Sigmoid colon (tissue), 7 donors: ENCODE measurements around the gene APOH. TPM values are rescaled to one million over a fixed set of nuclear protein-coding genes. Genes with fewer than 3 reads are reported as not detected.

Experiments
- DNase-seq: peaks from one replicate; pipeline ENCODE4 v3.0.0-alpha.2; 2019
- H3K27ac ChIP-seq, 4 donors: fragments of 200-600 bp; sonication (generic); one replicate each; pipeline ENCODE4 v1.5.1; 2016 to 2019; ENCODE audit warnings: mild to moderate bottlenecking in 1 of 4
- H3K27me3 ChIP-seq, 3 donors: fragments of 200-600 bp; sonication (generic); one replicate each; pipeline ENCODE4 v1.5.1; 2019; ENCODE audit warnings: mild to moderate bottlenecking in 1 of 3
- H3K36me3 ChIP-seq, 4 donors: fragments of 200-600 bp; sonication (generic); one replicate each; pipeline ENCODE4 v1.5.1; 2016 to 2019
- H3K4me1 ChIP-seq, 4 donors: fragments of 200-600 bp; sonication (generic); one replicate each; pipeline ENCODE4 v1.5.1; 2017 to 2019
- H3K4me3 ChIP-seq, 4 donors: fragments of 200-600 bp; sonication (generic); one replicate each; pipeline ENCODE4 v1.5.1; 2017 to 2019; ENCODE audit warnings: mild to moderate bottlenecking in 2 of 4, moderate library complexity in 1 of 4
- H3K9me3 ChIP-seq, 4 donors: fragments of 200-600 bp in 3 of 4; sonication (generic) in 3 of 4; one replicate each; pipeline versions ENCODE4 v1.5.1 to v1.6.1; 2013 to 2019
- EP300 ChIP-seq, 4 donors: sonication (generic); formaldehyde crosslinking; IDR thresholded peaks; one replicate each; pipeline ENCODE4 v1.6.1; 2017; ENCODE audit warnings: antibody characterized with exemption in 4 of 4
- POLR2A ChIP-seq, 2 donors: fragments of 450-650 bp; IDR thresholded peaks; one replicate each; pipeline ENCODE4 v1.6.1; 2016; ENCODE audit warnings: antibody characterized with exemption in 2 of 2, mild to moderate bottlenecking in 2 of 2, moderate library complexity in 2 of 2
- POLR2AphosphoS5 ChIP-seq, 4 donors: sonication (generic); formaldehyde crosslinking; IDR thresholded peaks; one replicate each; pipeline ENCODE4 v1.6.1; 2017; ENCODE audit warnings: antibody characterized with exemption in 4 of 4
- WGBS, 2 donors: extraction: QIAGEN DNeasy Blood & Tissue Kit; methylation state at CpG; one replicate each; pipeline ENCODE4 v1.1.7; 2013; 5-methylcytosine and 5-hydroxymethylcytosine counted together
- intact Hi-C: fragments of 100-400 bp; cut with DNase I; formaldehyde crosslinking; loops from one replicate; pipeline ENCODE4 v1.15.1; 2023
- polyA plus RNA-seq, 3 donors: library from polyadenylated mRNA; stranded (reverse); fragments of 200-250 nt; gene quantifications; one replicate each; pipeline ENCODE4 v1.2.3, GENCODE V29; 2013
- total RNA-seq, 4 donors: library from RNA; depleted of rRNA; stranded (reverse); fragments of >200 nt; gene quantifications; one replicate each; pipeline ENCODE4 v1.1.0, GENCODE V29; 2016
- TF ChIP-seq, protein P1 (sequence below), 4 experiments: fragments of 450-650 bp in 3 of 4; fragments of 200-600 bp in 1 of 4; IDR thresholded peaks; one replicate each; pipeline ENCODE4 v1.5.1; 2016 to 2019; ENCODE audit warnings: antibody characterized with exemption in 4 of 4, mild to moderate bottlenecking in 3 of 4, moderate library complexity in 2 of 4
- donor health status: healthy with polysubstance abuse.
- donor health status: Bipolar disorder and iron deficiency.
- donor health status: healthy.

The APOH gene
- total and polyA plus RNA-seq, 7 donors = 0.20 to 0.71 TPM; not detected in 5

GRCh38 chr17:66240630-66241029 is 11.4 kb upstream of the APOH start:
- no peaks in the 10 kb centered on the region for H3K9me3 ChIP-seq
- H3K27ac ChIP-seq = no peak overlapping the region
- H3K27me3 ChIP-seq = no peaks in the 10 kb centered on the region
- intact Hi-C loops = no loop called here
- no peak for DNase-seq
- no peaks in the 10 kb centered on the region for H3K36me3 ChIP-seq
- TF ChIP-seq, protein P1, sequence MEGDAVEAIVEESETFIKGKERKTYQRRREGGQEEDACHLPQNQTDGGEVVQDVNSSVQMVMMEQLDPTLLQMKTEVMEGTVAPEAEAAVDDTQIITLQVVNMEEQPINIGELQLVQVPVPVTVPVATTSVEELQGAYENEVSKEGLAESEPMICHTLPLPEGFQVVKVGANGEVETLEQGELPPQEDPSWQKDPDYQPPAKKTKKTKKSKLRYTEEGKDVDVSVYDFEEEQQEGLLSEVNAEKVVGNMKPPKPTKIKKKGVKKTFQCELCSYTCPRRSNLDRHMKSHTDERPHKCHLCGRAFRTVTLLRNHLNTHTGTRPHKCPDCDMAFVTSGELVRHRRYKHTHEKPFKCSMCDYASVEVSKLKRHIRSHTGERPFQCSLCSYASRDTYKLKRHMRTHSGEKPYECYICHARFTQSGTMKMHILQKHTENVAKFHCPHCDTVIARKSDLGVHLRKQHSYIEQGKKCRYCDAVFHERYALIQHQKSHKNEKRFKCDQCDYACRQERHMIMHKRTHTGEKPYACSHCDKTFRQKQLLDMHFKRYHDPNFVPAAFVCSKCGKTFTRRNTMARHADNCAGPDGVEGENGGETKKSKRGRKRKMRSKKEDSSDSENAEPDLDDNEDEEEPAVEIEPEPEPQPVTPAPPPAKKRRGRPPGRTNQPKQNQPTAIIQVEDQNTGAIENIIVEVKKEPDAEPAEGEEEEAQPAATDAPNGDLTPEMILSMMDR (IDR thresholded peaks at IDR 0.05) = no peak
- no peak for TF ChIP-seq POLR2A (IDR thresholded peaks at IDR 0.05)
- TF ChIP-seq EP300 (IDR thresholded peaks at IDR 0.05) = no peak
- no peak for TF ChIP-seq POLR2AphosphoS5 (IDR thresholded peaks at IDR 0.05)
- H3K4me3 ChIP-seq = no peak overlapping the region
- 34 to 57% methylated on average over 3 of the region's 3 CpGs for WGBS, 2 donors
- H3K4me1 ChIP-seq = no peaks in the 10 kb centered on the region

- WGBS, 2 donors = 90 to 98% methylated on average over 6 of the region's 6 CpGs
- H3K4me1 ChIP-seq = no peaks in the 10 kb centered on the region
- intact Hi-C loops = no loop called here
- H3K36me3 ChIP-seq = no peaks in the 10 kb centered on the region
- H3K4me3 ChIP-seq = no peak overlapping the region
- no peak for TF ChIP-seq POLR2AphosphoS5 (IDR thresholded peaks at IDR 0.05)
- no peak for TF ChIP-seq POLR2A (IDR thresholded peaks at IDR 0.05)
- no peak for TF ChIP-seq EP300 (IDR thresholded peaks at IDR 0.05)
- TF ChIP-seq, protein P1 (IDR thresholded peaks at IDR 0.05) = no peak
- no peak for DNase-seq
- no peaks in the 10 kb centered on the region for H3K27me3 ChIP-seq
- no peaks in the 10 kb centered on the region for H3K9me3 ChIP-seq
- H3K27ac ChIP-seq = no peak overlapping the region
Observed at GRCh38 chr17:66240013-66240412, 10.8 kb upstream of the APOH start.

DNA sequence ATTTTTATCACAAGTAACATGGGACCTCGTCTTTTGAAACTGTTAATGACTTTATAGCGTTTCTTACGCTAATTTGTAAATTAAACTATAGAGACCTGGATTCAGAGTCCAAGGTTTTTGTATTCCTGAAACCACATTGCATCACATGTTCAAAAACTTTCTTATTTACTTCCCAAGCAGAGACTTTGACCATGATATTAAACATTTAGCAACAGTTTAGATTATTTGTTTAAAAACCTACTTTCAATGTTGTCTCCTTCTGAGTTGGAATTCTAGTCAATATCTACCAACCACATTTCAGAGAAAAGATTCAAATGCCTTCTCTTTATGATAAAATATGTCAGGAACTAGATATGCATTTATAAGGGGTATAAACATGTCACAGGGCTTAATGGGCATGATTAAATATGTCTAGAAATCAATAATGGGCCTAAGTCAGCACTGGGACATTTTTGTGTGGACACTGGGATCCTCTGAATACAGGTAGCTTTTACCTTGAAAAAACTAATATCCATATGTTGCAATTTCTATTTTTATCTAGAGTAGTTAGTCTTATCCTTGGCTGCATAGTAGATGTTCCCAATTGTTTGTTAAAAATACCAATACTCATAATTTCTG is 6.3 kb upstream of the APOH start:
- no peak for DNase-seq
- H3K4me1 ChIP-seq = no peaks in the 10 kb centered on the region
- H3K4me3 ChIP-seq = no peak overlapping the region
- H3K36me3 ChIP-seq = no peaks in the 10 kb centered on the region
- intact Hi-C loops = no loop called here
- TF ChIP-seq EP300 (IDR thresholded peaks at IDR 0.05) (no peak), POLR2A (IDR thresholded peaks at IDR 0.05) (no peak), POLR2AphosphoS5 (IDR thresholded peaks at IDR 0.05) (no peak)
- TF ChIP-seq, protein P1 (IDR thresholded peaks at IDR 0.05) = no peak
- no peak overlapping the region for H3K27ac ChIP-seq
- no peaks in the 10 kb centered on the region for H3K9me3 ChIP-seq
- WGBS, 2 donors = 44 to 81% methylated on average over 3 of the region's 3 CpGs
- H3K27me3 ChIP-seq = no peaks in the 10 kb centered on the region

GRCh38 chr17:66234611-66235010 is 5.4 kb upstream of the APOH start:
- no peak for DNase-seq
- TF ChIP-seq EP300 (IDR thresholded peaks at IDR 0.05) (no peak), POLR2A (IDR thresholded peaks at IDR 0.05) (no peak), POLR2AphosphoS5 (IDR thresholded peaks at IDR 0.05) (no peak)
- TF ChIP-seq, protein P1 (IDR thresholded peaks at IDR 0.05) = no peak
- Histone ChIP-seq H3K4me1 (no peaks in the 10 kb centered on the region), H3K36me3 (no peaks in the 10 kb centered on the region), H3K4me3 (no peak overlapping the region), H3K9me3 (no peaks in the 10 kb centered on the region), H3K27me3 (no peaks in the 10 kb centered on the region), H3K27ac (no peak overlapping the region)
- intact Hi-C loops = no loop called here
- 90 to 93% methylated on average over 3 of the region's 3 CpGs for WGBS, 2 donors
